Small intestine (tissue), 16 donors: ENCODE results near the gene EIF2S3. TPM values are rescaled to one million over a fixed set of nuclear protein-coding genes. Genes with fewer than 3 reads are reported as not detected.
A peak's percentile ranks its signal among the peaks of the same experiment; 100 is the strongest.

Experiments
- DNase-seq, 2 donors: peaks; one replicate each; pipeline versions ENCODE4 v3.0.0 to v3.0.0-alpha.2; 2013
- FAIRE-seq: peaks from 2 replicates; lab custom pipeline; 2012; peaks lifted over from hg19 to GRCh38; lab: Jason Lieb, UNC
- H3K27ac ChIP-seq, 3 donors: one replicate each; pipeline ENCODE4 v1.5.1; 2013; ENCODE audit warnings: low read length in 2 of 3, mild to moderate bottlenecking in 2 of 3, control low read depth in 1 of 3, inconsistent platforms in 1 of 3, low read depth in 1 of 3, moderate library complexity in 1 of 3
- H3K27me3 ChIP-seq, 3 donors: one replicate each; pipeline ENCODE4 v1.6.1; 2013; ENCODE audit warnings: low read length in 3 of 3, inconsistent platforms in 1 of 3; ENCODE audit not compliant: control insufficient read depth in 3 of 3, insufficient read depth in 3 of 3
- H3K36me3 ChIP-seq, 3 donors: one replicate each; pipeline ENCODE4 v1.6.1; 2013; ENCODE audit warnings: low read length in 3 of 3, inconsistent platforms in 1 of 3, low read depth in 1 of 3, mild to moderate bottlenecking in 1 of 3, moderate library complexity in 1 of 3; ENCODE audit not compliant: control insufficient read depth in 3 of 3, insufficient read depth in 2 of 3
- H3K4me1 ChIP-seq, 3 donors: one replicate each; pipeline ENCODE4 v1.6.1; 2013; ENCODE audit warnings: low read length in 2 of 3, inconsistent platforms in 1 of 3, low read depth in 1 of 3, mild to moderate bottlenecking in 1 of 3, moderate library complexity in 1 of 3; ENCODE audit not compliant: control insufficient read depth in 3 of 3, insufficient read depth in 2 of 3
- H3K4me3 ChIP-seq, 3 donors: one replicate each; pipeline ENCODE4 v1.5.1; 2013; ENCODE audit warnings: low read length in 3 of 3, control low read depth in 1 of 3, inconsistent platforms in 1 of 3, low read depth in 1 of 3, mild to moderate bottlenecking in 1 of 3, moderate library complexity in 1 of 3
- H3K9me3 ChIP-seq, 2 donors: one replicate each; pipeline ENCODE4 v1.6.1; 2013; ENCODE audit warnings: low read depth in 1 of 2, low read length in 1 of 2; ENCODE audit not compliant: control insufficient read depth in 2 of 2, insufficient read depth in 1 of 2
- WGBS, 3 donors: extraction: QIAGEN DNeasy Blood & Tissue Kit; methylation state at CpG; one replicate each; pipeline ENCODE4 v1.1.7; 2013; 5-methylcytosine and 5-hydroxymethylcytosine counted together
- long read RNA-seq, 10 donors: transcript quantifications; one replicate each; lab custom pipeline, GENCODE V29; 2026
- polyA plus RNA-seq, 4 donors: library from polyadenylated mRNA; stranded (reverse) in 3 of 4; unstranded in 1 of 4; fragments of 200-250 nt in 3 of 4; fragments of 120-200 nt in 1 of 4; gene quantifications; one replicate each; pipeline versions ENCODE4 v1.2.1 to v1.2.3, GENCODE V29; 2013
- donor health status: healthy with polysubstance abuse.
- donor health status: control.
- donor health status: control.
- donor health status: Bipolar disorder and iron deficiency.
- donor health status: healthy.

EIF2S3 gene
- 100 to 1,000 TPM in 1 of 4 donors, 10 to 100 TPM in 3; 38.2 to 248 (median 76.7) TPM for polyA plus RNA-seq
- long read RNA-seq, donor 1, transcript EIF2S3-201 (12 exons, 2,858 nt) = major isoform, 42 of 108 reads
- long read RNA-seq, donor 1, partial matches to known transcripts = 63 of 108 reads
- long read RNA-seq, donor 1, other reads (novel, unspliced or antisense) = 0 of 108 reads
- long read RNA-seq, donor 2, transcript EIF2S3-201 (12 exons, 2,858 nt) = major isoform, 21 of 26 reads
- long read RNA-seq, donor 2, partial matches to known transcripts = 5 of 26 reads
- long read RNA-seq, donor 2, other reads (novel, unspliced or antisense) = 0 of 26 reads
- long read RNA-seq, donor 3, transcript EIF2S3-201 (12 exons, 2,858 nt) = major isoform, 18 of 53 reads
- long read RNA-seq, donor 3, transcript EIF2S3-202 (5 exons, 773 nt) = minor isoform, 6 of 53 reads
- long read RNA-seq, donor 3, partial matches to known transcripts = 29 of 53 reads
- long read RNA-seq, donor 3, other reads (novel, unspliced or antisense) = 0 of 53 reads
- long read RNA-seq, donor 4, partial matches to known transcripts = 0 of 2 reads
- long read RNA-seq, donor 4, other reads (novel, unspliced or antisense) = 0 of 2 reads
- long read RNA-seq, donor 5, partial matches to known transcripts = 0 of 4 reads
- long read RNA-seq, donor 5, other reads (novel, unspliced or antisense) = 0 of 4 reads
- long read RNA-seq, donor 6, transcript EIF2S3-201 (12 exons, 2,858 nt) = major isoform, 43 of 53 reads
- long read RNA-seq, donor 6, partial matches to known transcripts = 10 of 53 reads
- long read RNA-seq, donor 6, other reads (novel, unspliced or antisense) = 0 of 53 reads
- long read RNA-seq, donor 7, transcript EIF2S3-201 (12 exons, 2,858 nt) = major isoform, 32 of 41 reads
- long read RNA-seq, donor 7, partial matches to known transcripts = 7 of 41 reads
- long read RNA-seq, donor 7, other reads (novel, unspliced or antisense) = 0 of 41 reads
- long read RNA-seq, donor 8, partial matches to known transcripts = 0 of 2 reads
- long read RNA-seq, donor 8, other reads (novel, unspliced or antisense) = 0 of 2 reads
- long read RNA-seq, donor 9, transcript EIF2S3-201 (12 exons, 2,858 nt) = major isoform, 12 of 13 reads
- long read RNA-seq, donor 9, partial matches to known transcripts = 0 of 13 reads
- long read RNA-seq, donor 9, other reads (novel, unspliced or antisense) = 0 of 13 reads
- long read RNA-seq, donor 10, transcript EIF2S3-201 (12 exons, 2,858 nt) = major isoform, 47 of 66 reads
- long read RNA-seq, donor 10, partial matches to known transcripts = 19 of 66 reads
- long read RNA-seq, donor 10, other reads (novel, unspliced or antisense) = 0 of 66 reads

- no peaks in the 10 kb centered on the region for H3K27me3 ChIP-seq
- peaks cover 0 to 3% (median 0%) of the 10 kb centered on the region in 3 donors for H3K4me1 ChIP-seq
- FAIRE-seq (no peak), DNase-seq (peak; percentile 92)
- H3K36me3 ChIP-seq = peaks cover 0 to 11% (median 2%) of the 10 kb centered on the region in 3 donors
- peak within 1 kb of the TSS; percentile 56 to 99 (median 96) for H3K27ac ChIP-seq
- WGBS, 3 donors = 0 to 2% (median 1%) methylated on average over 49 to 57 of the region's 57 CpGs
- H3K9me3 ChIP-seq = no peaks in the 10 kb centered on the region
- H3K4me3 ChIP-seq = peak within 1 kb of the TSS in 2 of 3 donors; percentile 56 to 75
These were observed at the start of gene EIF2S3 for GRCh38 chrX:24054182-24055042. Gene EIF2S3 (plus strand): TSS chrX:24054956. CDS start chrX:24054969, 13 bp downstream.

GRCh38 chrX:24005028-24005427, 49.7 kb upstream of the EIF2S3 start:
- FAIRE-seq (no peak), DNase-seq (peak; percentile 30 to 31)
- Histone ChIP-seq H3K36me3 (peaks cover 0 to 11% (median 3%) of the 10 kb centered on the region in 3 donors), H3K27me3 (no peaks in the 10 kb centered on the region), H3K4me3 (no peak overlapping the region), H3K27ac (peak overlapping the region in 1 of 3 donors; percentile 39), H3K4me1 (no peaks in the 10 kb centered on the region), H3K9me3 (no peaks in the 10 kb centered on the region)
- WGBS, 3 donors = 21 to 36% (median 34%) methylated on average over 1 of the region's 1 CpG

- no peak overlapping the region for H3K4me3 ChIP-seq
- peaks cover 0 to 9% (median 3%) of the 10 kb centered on the region in 3 donors for H3K36me3 ChIP-seq
- no peaks in the 10 kb centered on the region for H3K9me3 ChIP-seq
- H3K27me3 ChIP-seq = no peaks in the 10 kb centered on the region
- H3K27ac ChIP-seq = no peak overlapping the region
- FAIRE-seq (no peak), DNase-seq (no peak)
- WGBS, 3 donors = 88 to 92% (median 89%) methylated on average over 9 of the region's 9 CpGs
- H3K4me1 ChIP-seq = no peaks in the 10 kb centered on the region
These were observed 48.9 kb upstream of the EIF2S3 start for GRCh38 chrX:24005867-24006266.

- DNase-seq = no peak
- Histone ChIP-seq H3K27me3 (no peaks in the 10 kb centered on the region), H3K4me3 (no peak overlapping the region), H3K4me1 (no peaks in the 10 kb centered on the region), H3K36me3 (no peaks in the 10 kb centered on the region), H3K9me3 (no peaks in the 10 kb centered on the region), H3K27ac (no peak overlapping the region)
- 96 to 100% (median 100%) methylated on average over 1 of the region's 1 CpG for WGBS, 3 donors
- FAIRE-seq = no peak
These were observed 42.5 kb upstream of the EIF2S3 start for GRCh38 chrX:24012266-24012665.

- DNase-seq = no peak
- Histone ChIP-seq H3K4me1 (no peaks in the 10 kb centered on the region), H3K36me3 (peaks cover 0 to 4% (median 0%) of the 10 kb centered on the region in 3 donors), H3K27ac (no peak overlapping the region), H3K4me3 (no peak overlapping the region), H3K9me3 (no peaks in the 10 kb centered on the region), H3K27me3 (no peaks in the 10 kb centered on the region)
- no peak for FAIRE-seq
- 40 to 48% (median 44%) methylated on average over 5 of the region's 5 CpGs for WGBS, 3 donors
These were observed 40.3 kb upstream of the EIF2S3 start for GRCh38 chrX:24014388-24015018.

- WGBS, 3 donors = 94 to 98% (median 94%) methylated on average over 9 of the region's 9 CpGs
- peaks cover 0 to 11% (median 0%) of the 10 kb centered on the region in 3 donors for H3K36me3 ChIP-seq
- no peaks in the 10 kb centered on the region for H3K9me3 ChIP-seq
- DNase-seq (no peak), FAIRE-seq (no peak)
- no peaks in the 10 kb centered on the region for H3K27me3 ChIP-seq
- no peaks in the 10 kb centered on the region for H3K4me1 ChIP-seq
- H3K4me3 ChIP-seq = no peak overlapping the region
- H3K27ac ChIP-seq = no peak overlapping the region
These were observed 37.1 kb upstream of the EIF2S3 start for GRCh38 chrX:24017674-24018073.

GRCh38 chrX:24018809-24019208, 35.9 kb upstream of the EIF2S3 start:
- no peak for DNase-seq
- Histone ChIP-seq H3K27ac (no peak overlapping the region), H3K4me3 (no peak overlapping the region), H3K4me1 (no peaks in the 10 kb centered on the region), H3K27me3 (no peaks in the 10 kb centered on the region), H3K36me3 (peaks cover 0 to 11% (median 0%) of the 10 kb centered on the region in 3 donors), H3K9me3 (no peaks in the 10 kb centered on the region)
- FAIRE-seq = no peak
- 77 to 86% (median 82%) methylated on average over 4 of the region's 4 CpGs for WGBS, 3 donors
